HG02623 (cell line): Measurements from ENCODE around the gene SETBP1.

Experiments used
- ATAC-seq: cut with Tn5 transposase; IDR thresholded peaks from one replicate; pipeline ENCODE4 v1.9.1; 2021; ENCODE audit warnings: moderate library complexity; ENCODE audit not compliant: unreplicated experiment

The SETBP1 gene

DNA sequence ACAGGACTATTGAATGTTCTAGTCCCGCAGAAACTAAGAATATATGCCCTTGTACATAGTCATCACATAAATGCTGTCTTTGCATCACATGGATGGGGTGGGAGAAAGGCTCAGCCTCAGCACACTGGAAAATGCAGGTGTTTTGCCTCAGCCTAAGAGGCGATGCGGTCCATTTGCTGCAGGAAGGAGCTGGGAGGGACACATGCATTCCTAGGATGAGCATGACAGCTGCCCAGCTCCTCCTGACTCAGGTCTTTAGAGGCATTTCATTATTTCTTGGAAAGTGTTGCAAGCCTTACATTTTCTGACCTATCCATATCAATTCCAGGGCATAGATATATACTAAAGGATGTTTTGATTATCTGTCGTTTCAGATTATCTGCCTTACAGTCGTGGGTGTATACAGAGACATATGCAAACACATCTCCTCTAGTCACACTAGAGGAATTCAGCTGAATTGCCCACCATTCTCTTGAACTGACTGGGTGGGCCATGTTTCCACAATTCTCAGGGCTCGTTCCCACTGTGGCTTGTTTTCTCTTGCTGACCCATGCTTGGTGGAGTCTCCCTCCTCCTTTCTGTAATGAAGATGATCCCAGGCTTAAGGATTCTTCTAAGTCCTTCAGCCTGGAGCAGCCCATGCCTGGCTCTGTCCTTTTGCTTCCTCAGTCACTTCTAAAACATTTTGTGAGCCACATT, 156.9 kb downstream of the SETBP1 start:
- no peak for ATAC-seq

DNA sequence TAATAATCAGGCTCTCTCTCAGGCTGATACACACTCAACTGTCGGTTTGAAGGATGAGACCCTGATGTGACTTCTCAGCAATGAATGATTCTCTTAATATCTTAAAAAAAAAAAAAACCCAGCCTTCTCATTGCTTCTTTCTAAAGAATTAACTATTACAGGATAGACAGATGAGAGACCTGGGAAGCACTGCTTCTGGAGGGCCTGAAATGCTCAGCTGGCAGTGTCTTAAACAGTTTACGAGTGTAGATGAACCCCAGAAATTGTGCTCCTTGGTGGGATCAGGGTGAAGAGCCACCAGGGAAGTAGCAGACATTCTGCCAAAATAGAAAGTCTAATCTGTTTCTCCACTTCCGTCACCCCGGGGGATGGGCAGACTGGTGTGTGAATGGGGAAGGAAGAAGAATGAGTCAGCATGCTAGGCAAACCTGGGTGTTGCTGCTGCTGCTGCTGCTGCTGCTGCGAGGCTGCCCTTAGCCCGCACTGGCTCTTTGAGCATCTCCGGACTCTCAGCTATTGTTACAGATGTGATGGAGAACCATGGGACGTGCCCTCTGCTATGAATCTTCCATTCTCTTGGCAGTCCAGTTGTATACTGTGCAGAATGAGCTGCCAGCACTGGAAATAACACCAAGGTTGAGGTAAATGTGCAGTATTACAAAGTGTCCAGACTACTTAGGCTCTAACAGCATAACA, 158.4 kb downstream of the SETBP1 start:
- ATAC-seq = peak; percentile 94

DNA sequence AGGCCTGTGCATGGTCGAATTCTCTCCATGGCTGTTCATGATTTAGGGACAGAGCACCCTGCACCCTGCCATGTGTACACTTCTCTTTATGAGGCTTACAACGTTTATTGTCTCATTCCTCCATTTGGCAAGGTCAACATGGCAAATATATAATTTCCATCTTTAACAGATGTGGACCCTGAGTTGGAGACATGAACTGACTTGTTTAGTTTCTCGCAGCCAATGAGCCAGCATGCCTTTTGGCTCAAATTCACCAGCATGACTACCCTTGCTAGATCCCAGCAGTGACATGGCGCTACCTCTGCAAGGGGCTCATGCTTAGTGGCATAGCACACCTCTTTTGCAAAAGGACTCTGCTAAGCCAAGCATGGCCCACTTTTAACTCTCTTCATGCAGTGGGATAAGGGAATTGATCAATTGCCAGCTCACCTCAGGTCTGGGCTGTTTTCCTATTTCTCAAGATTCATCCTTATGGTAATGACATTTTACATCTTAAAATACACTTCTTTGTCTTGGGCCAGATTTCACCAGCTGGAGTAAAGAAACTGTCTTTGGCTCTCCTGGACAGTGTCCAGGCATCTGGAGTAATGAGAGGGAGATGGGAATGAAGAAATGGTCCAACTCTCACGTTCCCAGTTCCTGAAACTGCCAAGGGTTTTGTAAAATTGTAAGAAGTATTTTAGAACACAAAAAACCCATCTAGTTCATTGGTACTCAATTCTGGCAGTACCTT, 159.5 kb downstream of the SETBP1 start:
- ATAC-seq = no peak

GRCh38 chr18:44841221-44841620, 160.5 kb downstream of the SETBP1 start:
- ATAC-seq = no peak

- no peak for ATAC-seq
These were observed 161.3 kb downstream of the SETBP1 start for GRCh38 chr18:44841752-44842587.

DNA sequence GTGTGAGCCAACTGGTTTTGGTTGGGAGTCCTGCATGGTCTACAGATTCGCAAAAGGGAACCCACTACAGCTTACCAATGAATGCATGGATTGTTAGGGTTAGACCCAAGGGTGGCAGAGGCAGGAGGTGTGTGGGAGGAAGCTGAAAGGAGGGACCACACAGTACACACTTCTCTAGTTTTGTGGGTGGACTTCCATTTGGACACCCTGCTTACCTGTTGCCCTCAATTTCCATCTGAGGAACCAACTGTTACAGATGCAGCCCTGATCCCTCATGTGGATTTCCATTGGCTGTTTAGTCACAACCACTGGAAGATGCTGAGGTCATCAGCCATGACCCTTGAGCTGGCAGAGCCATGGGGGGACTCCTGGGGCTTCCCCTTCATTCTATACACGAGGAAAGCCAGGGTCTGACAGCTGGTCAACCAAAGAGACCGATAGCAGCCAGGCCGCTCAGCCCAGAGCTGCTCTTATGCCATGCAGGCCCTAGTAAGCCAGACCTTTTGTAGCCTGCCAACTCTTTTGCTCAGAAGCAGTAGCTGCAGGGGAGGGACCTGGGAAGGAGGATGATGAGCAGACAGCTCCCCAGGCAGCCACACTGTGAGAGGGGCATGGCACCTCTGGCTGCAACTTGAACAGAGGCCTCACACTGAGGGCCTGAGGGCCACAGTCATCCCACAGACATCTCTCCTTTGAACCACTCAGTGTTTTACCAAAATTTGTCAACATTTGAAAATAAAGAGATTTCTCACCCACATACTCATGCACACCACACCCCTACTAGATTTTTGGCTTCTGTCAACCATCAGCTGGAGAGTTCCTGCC, 162.1 kb downstream of the SETBP1 start:
- no peak for ATAC-seq

DNA sequence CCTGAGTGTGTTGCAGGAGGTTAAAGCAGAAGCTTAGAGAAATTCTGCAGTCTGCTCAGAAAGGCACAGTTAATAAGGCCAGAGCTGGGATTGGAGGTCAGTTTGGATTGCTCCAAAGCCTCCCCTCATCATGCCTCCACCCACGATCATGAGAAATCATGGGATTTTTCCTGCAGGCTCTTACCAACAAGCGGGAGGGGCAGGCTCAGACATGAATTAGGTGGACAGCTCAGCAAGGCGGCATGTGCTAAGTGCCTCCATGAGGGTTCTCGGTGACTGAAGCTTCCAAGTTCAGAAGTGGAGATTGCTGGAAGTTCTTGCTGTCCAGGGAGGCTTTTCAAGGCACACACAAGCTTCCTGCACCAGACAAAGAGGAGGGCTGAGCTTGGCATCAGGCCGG, 163.8 kb downstream of the SETBP1 start:
- no peak for ATAC-seq

GRCh38 chr18:44846450-44846849, 165.8 kb downstream of the SETBP1 start:
- no peak for ATAC-seq

DNA sequence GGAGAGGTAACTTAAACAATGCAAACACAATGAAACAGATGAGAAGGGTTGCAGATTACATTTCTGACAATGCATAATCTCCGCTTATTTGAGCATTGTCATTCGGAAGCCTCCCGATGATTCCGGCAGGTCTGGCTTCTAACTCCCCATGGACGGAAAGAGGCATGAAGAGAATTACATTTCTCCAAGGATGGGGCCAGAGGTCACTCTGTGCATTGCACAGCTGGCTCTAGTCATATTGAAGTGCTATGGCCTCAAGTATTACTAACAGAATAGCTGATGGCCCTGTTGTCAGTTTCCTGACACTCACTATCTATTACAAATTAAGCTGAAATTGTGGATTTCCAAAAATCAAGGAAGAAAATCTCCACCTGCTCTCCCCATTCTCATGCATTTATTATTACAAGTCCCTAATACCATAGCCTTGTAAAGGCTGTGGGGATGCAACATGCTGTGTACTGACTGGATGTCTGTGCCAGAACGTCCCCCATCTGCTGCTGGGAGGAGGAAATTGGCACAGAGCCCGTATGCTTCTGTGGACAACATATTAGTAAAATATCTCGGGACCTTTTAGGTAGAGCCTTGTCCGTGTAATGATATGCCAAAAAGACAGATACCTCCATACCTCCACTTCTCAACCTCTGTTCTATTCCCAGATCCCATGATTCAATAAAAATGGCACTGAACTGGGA, 168.1 kb downstream of the SETBP1 start:
- no peak for ATAC-seq

DNA sequence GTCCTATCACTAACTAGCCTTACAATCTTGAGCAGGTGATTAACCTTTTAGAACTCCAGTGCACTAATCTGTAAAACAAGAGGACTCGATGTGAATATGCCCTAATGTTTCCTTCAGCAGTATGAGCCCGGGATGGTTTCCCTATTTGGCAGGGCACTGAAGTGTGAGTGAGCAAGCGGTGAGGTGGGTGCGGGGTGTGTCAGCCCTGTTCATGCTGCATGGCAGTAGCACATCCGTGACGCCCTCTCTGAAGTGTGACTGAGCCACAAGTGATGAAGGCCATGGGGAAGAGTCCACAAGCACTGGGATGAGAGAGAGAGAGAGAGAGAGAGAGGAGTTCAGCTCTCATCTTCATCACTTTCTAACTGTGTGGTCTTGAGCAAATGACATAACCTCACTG, 168.7 kb downstream of the SETBP1 start:
- ATAC-seq = no peak

GRCh38 chr18:44850001-44850400, 169.3 kb downstream of the SETBP1 start:
- ATAC-seq = no peak

GRCh38 chr18:44851856-44852621, 171.4 kb downstream of the SETBP1 start:
- no peak for ATAC-seq

DNA sequence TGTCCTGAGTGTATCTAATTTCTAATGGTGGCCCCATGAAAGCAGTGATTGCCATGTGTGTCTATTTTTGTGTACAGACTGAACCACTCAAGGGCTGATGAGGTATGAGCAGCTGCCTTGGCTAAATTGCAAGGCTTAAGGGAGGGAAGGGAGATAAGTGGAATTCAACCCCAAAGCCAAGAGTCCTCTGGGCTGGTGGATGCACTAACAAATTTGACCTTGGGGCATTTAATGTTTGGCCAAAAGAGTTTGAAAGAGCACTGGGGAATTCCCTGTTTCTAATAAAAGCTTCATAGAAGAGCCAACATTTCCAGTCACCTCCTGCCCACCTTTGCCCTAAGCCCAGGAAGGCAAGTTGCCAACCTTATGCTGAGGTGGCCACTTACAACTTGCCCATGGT, 172.1 kb downstream of the SETBP1 start:
- no peak for ATAC-seq

DNA sequence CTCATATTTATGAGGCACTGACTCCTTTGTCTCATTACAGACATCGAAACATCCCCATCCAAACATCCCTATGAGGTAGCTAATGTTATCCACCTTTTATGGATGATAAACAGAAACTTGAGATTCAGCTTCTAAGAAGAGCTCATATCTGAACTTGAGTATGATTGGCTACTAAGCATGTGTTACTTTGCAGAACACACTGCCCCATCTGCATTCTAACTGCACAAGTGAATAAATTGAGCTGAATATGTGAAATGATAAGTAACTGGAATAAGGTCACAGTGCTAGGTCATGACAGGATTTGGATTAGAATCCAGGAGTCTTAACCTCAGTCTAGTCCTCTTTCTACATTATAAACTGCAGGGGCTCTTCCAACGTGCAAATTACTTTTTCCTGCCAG, 172.7 kb downstream of the SETBP1 start:
- ATAC-seq = no peak

- no peak for ATAC-seq
These were observed 175.0 kb downstream of the SETBP1 start for GRCh38 chr18:44855681-44856080.

DNA sequence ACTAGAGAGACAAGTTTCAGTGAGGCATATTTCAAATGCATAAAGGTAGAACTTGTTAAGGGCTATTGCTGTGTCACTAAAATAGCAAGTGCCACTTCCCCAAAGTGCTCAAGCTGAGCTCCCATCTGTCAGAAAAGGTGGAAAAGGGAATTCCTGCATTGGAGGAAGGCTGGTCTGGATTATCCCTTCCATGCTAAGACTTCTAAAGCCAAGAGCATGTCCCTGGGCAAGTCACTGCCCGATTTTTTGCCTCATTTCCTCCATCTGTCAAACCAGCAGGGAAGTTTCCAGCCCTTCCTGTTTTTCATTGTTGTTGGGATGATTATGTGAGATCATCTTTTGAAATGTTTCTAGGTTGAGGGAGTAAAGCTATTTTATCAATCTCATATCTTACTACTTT, 175.5 kb downstream of the SETBP1 start:
- ATAC-seq = no peak

- ATAC-seq = no peak
These were observed 176.4 kb downstream of the SETBP1 start for GRCh38 chr18:44857081-44857480.

DNA sequence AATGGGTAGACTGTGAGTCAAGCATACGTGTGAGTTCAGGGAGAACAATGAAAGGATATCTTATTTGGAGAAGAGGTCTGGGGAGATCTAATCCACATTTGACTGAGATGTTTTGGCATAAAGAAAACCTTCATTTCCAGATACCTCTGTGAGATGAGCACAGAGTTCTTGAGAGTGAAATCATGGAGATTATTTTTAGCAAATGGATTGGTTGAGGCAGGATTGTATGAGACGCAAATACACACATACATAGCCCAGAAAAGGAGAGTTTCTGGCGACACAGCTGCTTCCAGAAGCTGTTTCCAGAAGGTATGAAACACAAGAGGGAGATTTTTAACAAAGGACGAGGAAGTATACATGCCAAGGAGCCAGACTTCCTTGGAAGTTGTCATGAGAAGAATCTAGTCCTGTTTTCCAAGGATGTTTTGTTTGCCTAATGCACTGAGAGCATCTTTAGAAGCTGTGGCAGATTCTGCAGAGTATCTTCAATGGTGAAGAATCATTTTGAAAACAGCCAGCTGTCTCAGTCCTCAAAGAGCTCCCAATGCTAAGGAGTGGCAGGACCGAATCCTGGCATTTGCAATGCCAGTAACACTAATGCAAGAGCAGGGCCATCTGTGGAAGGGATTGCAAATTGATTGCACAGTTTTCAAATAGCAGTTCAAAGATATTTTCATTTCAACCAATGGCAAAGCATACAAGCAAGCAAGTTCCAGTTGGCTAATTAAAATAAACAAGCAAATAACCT, 177.2 kb downstream of the SETBP1 start:
- ATAC-seq = no peak
